Measurements from ENCODE around the gene CNOT3. TPM values are rescaled to one million over a fixed set of nuclear protein-coding genes. Genes with fewer than 3 reads are reported as not detected.

Gene CNOT3
- total RNA-seq, 1 experiment from 2014 or later = 91.2 TPM

DNA sequence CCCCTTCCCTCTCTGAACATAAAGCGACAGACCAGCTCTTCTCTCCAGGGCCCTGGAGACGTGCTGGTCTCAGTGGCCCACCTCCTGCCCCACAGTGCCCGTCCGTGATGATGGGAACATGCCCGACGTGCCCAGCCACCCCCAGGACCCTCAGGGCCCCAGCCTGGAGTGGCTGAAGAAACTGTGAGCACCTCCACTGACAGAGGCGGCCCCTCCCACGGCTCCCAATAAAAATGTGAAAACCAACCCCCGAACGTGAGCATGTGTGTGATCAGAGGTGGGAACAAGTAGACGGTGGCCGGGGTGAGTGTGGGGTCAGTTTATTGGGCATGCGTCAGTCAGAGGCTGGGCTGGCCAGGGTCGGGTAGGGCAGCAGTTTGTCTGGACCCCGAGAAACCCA lies 30.8 kb upstream of the CNOT3 start:
- H4K20me1 ChIP-seq (ENCODE audit: control insufficient read depth, insufficient read depth, insufficient read length) = no peaks in the 10 kb centered on the region
- no peak overlapping the region for H2AK5ac ChIP-seq (ENCODE audit: insufficient read length, low read length)
- H3K79me2 ChIP-seq (ENCODE audit: insufficient read depth, low read length) = peaks cover 1% of the 10 kb centered on the region; the same call in 1 of the 2 replicates
- no peak overlapping the region for H3K4ac ChIP-seq (ENCODE audit: low read depth, low read length)
- H3K14ac ChIP-seq (ENCODE audit: insufficient read depth, low read length) = no peak overlapping the region
- H4K8ac ChIP-seq (replicated peaks; ENCODE audit: insufficient read length, low read depth, low read length) = no peak overlapping the region
- no peaks in the 10 kb centered on the region for H3K27me3 ChIP-seq (ENCODE audit: insufficient read depth, low read length)
- H3K9ac ChIP-seq (ENCODE audit: extremely low read depth, insufficient read length, low read length) = no peak overlapping the region
- no peak overlapping the region for H2BK5ac ChIP-seq (ENCODE audit: insufficient read length, low read length)
- H2BK12ac ChIP-seq (ENCODE audit: insufficient read length, low read depth, low read length) = no peak overlapping the region
- no peak overlapping the region for H2BK20ac ChIP-seq (ENCODE audit: low read depth, low read length, poor library complexity, severe bottlenecking)
- H3K4me1 ChIP-seq (ENCODE audit: insufficient read depth, low read length) = no peaks in the 10 kb centered on the region
- H4K5ac ChIP-seq (ENCODE audit: insufficient read length, low read depth, low read length) = no peak overlapping the region
- H3K56ac ChIP-seq (ENCODE audit: insufficient read length, low read depth, low read length) = no peak overlapping the region
- H2BK120ac ChIP-seq (ENCODE audit: low read depth, low read length, poor library complexity, severe bottlenecking) = no peak overlapping the region
- H2BK15ac ChIP-seq (ENCODE audit: low read depth, low read length) = no peak overlapping the region
- H3K9me3 Mint-ChIP-seq = peaks cover 0 to 2% of the 10 kb centered on the region in 2 experiments; a peak in 3 of 5 replicates
- H3K27ac Mint-ChIP-seq = no peak overlapping the region
- H3K4me1 Mint-ChIP-seq = peaks cover 2 to 6% of the 10 kb centered on the region in 2 experiments; a peak in 1 of 4 replicates
- DNase-seq = no peak
- TF ChIP-seq, protein P1, sequence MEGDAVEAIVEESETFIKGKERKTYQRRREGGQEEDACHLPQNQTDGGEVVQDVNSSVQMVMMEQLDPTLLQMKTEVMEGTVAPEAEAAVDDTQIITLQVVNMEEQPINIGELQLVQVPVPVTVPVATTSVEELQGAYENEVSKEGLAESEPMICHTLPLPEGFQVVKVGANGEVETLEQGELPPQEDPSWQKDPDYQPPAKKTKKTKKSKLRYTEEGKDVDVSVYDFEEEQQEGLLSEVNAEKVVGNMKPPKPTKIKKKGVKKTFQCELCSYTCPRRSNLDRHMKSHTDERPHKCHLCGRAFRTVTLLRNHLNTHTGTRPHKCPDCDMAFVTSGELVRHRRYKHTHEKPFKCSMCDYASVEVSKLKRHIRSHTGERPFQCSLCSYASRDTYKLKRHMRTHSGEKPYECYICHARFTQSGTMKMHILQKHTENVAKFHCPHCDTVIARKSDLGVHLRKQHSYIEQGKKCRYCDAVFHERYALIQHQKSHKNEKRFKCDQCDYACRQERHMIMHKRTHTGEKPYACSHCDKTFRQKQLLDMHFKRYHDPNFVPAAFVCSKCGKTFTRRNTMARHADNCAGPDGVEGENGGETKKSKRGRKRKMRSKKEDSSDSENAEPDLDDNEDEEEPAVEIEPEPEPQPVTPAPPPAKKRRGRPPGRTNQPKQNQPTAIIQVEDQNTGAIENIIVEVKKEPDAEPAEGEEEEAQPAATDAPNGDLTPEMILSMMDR (conservative IDR thresholded peaks at IDR 0.05) = no peak
- H3K18ac ChIP-seq (ENCODE audit: insufficient read length, low read depth, low read length) = no peak overlapping the region
- H3K4me2 ChIP-seq (ENCODE audit: insufficient read depth, insufficient read length, low read length) = no peak overlapping the region
- peaks cover 45 to 63% (median 58%) of the 10 kb centered on the region in 3 experiments for H3K36me3 Mint-ChIP-seq (ENCODE audit: insufficient read depth in 1 of 3, low read depth in 3 of 3)
- WGBS (ENCODE audit: extremely low coverage, insufficient read length, low lambda C conversion rate) = no CpG with 5 or more reads among the region's 15 CpGs
- no peaks in the 10 kb centered on the region; the same call in 1 of the 2 replicates for H3K27me3 Mint-ChIP-seq (ENCODE audit: low read depth)
- no peak overlapping the region for H3K4me3 Mint-ChIP-seq
- no peak overlapping the region for H3T11ph ChIP-seq (ENCODE audit: low read length)
- no peak overlapping the region for H3K23ac ChIP-seq (ENCODE audit: insufficient read length, low read depth, low read length)
- H3K27ac ChIP-seq (ENCODE audit: insufficient read length, low read depth, low read length) = no peak overlapping the region
- no peak overlapping the region for H4K91ac ChIP-seq (ENCODE audit: insufficient read length, low read depth, low read length)
- peaks cover 5% of the 10 kb centered on the region for H3K23me2 ChIP-seq (ENCODE audit: insufficient read length, low read depth, low read length, poor library complexity, severe bottlenecking)
- no peaks in the 10 kb centered on the region for H3K9me3 ChIP-seq (ENCODE audit: control insufficient read depth, low read depth, low read length)
- H3K79me1 ChIP-seq (ENCODE audit: insufficient read depth, low read depth, low read length, poor library complexity, severe bottlenecking) = peaks cover 4% of the 10 kb centered on the region
- no peak overlapping the region for H2AFZ ChIP-seq (ENCODE audit: low read length)

All from H9 (cell line).